Measurements from ENCODE around the gene GPX4.
A peak's percentile ranks its signal among the peaks of the same experiment; 100 is the strongest.

GPX4 gene

GRCh38 chr19:1070931-1071791 lies 32.6 kb upstream of the GPX4 start:
- H3K4me2 ChIP-seq (ENCODE audit: low read length): peak overlapping the region; percentile 44
- H3K9ac ChIP-seq (ENCODE audit: low read depth, low read length): no peak overlapping the region
- peaks cover 9% of the 10 kb centered on the region for H3K4me1 ChIP-seq (ENCODE audit: control insufficient read depth, insufficient read depth, low read length)
- H3K27me3 ChIP-seq (ENCODE audit: control insufficient read depth, insufficient read depth, low read length): peaks cover 52% of the 10 kb centered on the region
- H3K9me3 ChIP-seq (replicated peaks; ENCODE audit: low read length): no peaks in the 10 kb centered on the region
- H3K36me3 ChIP-seq (ENCODE audit: insufficient read depth, low read length): no peaks in the 10 kb centered on the region
- H3K4me3 ChIP-seq (ENCODE audit: low read length): no peak overlapping the region

- H3K9ac ChIP-seq (ENCODE audit: low read depth, low read length): no peak overlapping the region
- H3K4me2 ChIP-seq (ENCODE audit: low read length): no peak overlapping the region
- peaks cover 41% of the 10 kb centered on the region for H3K27me3 ChIP-seq (ENCODE audit: control insufficient read depth, insufficient read depth, low read length)
- H3K4me3 ChIP-seq (ENCODE audit: low read length): no peak overlapping the region
- H3K4me1 ChIP-seq (ENCODE audit: control insufficient read depth, insufficient read depth, low read length): peaks cover 4% of the 10 kb centered on the region
- H3K36me3 ChIP-seq (ENCODE audit: insufficient read depth, low read length): no peaks in the 10 kb centered on the region
- H3K9me3 ChIP-seq (replicated peaks; ENCODE audit: low read length): no peaks in the 10 kb centered on the region
These were observed 31.3 kb upstream of the GPX4 start for GRCh38 chr19:1072371-1073015.

DNA sequence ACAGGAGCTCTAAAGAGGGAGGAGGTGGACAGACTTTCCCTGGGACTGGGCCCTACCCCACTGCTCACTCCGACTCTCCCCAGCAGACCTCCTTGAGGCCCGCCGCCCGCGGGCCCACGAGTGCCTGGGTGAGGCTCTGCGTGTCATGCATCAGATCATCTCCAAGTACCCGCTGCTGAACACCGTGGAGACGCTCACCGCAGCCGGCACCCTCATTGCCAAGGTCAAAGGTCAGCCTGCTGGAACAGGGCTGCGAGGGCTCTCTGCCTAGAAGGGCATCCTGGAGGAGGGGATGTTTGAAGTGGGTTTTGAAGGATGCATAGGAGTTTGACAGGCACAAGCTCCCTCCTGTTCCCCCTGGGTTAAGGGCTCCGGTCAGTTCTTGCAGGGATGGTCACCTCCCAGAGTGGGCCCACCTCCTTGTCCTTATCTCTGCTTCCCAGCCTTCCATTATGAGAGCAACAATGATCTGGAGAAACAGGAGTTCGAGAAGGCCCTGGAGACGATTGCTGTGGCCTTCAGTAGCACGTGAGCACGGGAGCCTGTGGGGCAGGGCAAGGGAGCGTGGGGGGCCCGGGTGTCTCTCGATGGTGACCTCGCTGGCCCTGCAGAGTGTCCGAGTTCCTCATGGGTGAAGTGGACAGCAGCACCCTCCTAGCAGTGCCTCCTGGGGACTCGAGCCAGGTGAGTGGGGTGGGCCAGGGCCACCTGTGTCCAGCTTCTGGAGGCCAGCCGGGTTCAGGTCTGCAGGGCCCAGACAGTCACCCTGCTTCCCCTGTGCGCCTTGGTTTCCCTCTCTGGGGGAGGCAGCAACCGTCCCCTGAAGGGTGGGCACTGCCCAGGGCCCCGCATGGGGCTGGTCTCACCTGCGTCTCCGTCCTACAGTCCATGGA lies 30.5 kb upstream of the GPX4 start:
- Histone ChIP-seq H3K9me3 (replicated peaks; ENCODE audit: low read length) (no peaks in the 10 kb centered on the region), H3K4me2 (ENCODE audit: low read length) (no peak overlapping the region), H3K27me3 (ENCODE audit: control insufficient read depth, insufficient read depth, low read length) (peaks cover 37% of the 10 kb centered on the region), H3K4me1 (ENCODE audit: control insufficient read depth, insufficient read depth, low read length) (peaks cover 4% of the 10 kb centered on the region), H3K36me3 (ENCODE audit: insufficient read depth, low read length) (no peaks in the 10 kb centered on the region), H3K4me3 (ENCODE audit: low read length) (no peak overlapping the region), H3K9ac (ENCODE audit: low read depth, low read length) (no peak overlapping the region)

- Histone ChIP-seq H3K4me3 (ENCODE audit: low read length) (no peak overlapping the region), H3K9ac (ENCODE audit: low read depth, low read length) (no peak overlapping the region), H3K4me1 (ENCODE audit: control insufficient read depth, insufficient read depth, low read length) (peaks cover 4% of the 10 kb centered on the region), H3K9me3 (replicated peaks; ENCODE audit: low read length) (no peaks in the 10 kb centered on the region), H3K4me2 (ENCODE audit: low read length) (no peak overlapping the region), H3K27me3 (ENCODE audit: control insufficient read depth, insufficient read depth, low read length) (peaks cover 30% of the 10 kb centered on the region), H3K36me3 (ENCODE audit: insufficient read depth, low read length) (no peaks in the 10 kb centered on the region)
These were observed 29.8 kb upstream of the GPX4 start for GRCh38 chr19:1073956-1074517.

DNA sequence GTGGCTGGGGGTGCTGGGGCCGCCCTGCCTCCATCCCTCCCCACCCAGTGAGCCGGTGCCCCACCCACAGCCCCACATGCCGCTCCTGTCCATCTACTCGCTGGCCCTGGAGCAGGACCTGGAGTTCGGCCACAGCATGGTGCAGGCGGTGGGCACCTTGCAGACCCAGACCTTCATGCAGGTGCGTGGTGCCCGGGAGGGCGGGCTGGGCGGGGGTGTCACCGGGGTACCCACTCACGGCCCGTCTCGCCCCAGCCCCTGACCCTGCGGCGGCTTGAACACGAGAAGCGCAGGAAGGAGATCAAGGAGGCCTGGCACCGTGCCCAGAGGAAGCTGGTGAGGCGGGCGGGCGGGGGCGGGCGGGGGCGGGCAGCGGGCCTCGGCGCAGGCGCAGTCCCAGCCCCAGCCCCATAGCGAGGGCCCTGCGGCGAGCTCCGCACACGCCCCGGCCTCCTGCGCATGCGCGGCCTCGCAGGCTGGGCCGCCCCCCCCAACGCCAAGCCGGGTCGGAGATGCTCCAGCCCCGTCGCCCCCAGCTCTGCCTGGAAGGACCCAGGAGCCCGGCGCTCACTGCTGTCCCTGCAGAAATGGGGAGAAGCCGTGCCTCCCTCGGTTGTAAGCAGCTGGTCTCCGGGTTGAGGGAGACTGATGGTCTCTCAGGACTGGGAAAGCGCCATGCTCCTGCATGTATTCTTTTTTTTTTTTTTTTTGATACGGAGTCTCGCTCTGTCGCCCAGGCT lies 29.1 kb upstream of the GPX4 start:
- Histone ChIP-seq H3K4me2 (ENCODE audit: low read length) (no peak overlapping the region), H3K4me1 (ENCODE audit: control insufficient read depth, insufficient read depth, low read length) (peaks cover 4% of the 10 kb centered on the region), H3K4me3 (ENCODE audit: low read length) (no peak overlapping the region), H3K9me3 (replicated peaks; ENCODE audit: low read length) (no peaks in the 10 kb centered on the region), H3K9ac (ENCODE audit: low read depth, low read length) (no peak overlapping the region), H3K27me3 (ENCODE audit: control insufficient read depth, insufficient read depth, low read length) (peaks cover 24% of the 10 kb centered on the region), H3K36me3 (ENCODE audit: insufficient read depth, low read length) (no peaks in the 10 kb centered on the region)

DNA sequence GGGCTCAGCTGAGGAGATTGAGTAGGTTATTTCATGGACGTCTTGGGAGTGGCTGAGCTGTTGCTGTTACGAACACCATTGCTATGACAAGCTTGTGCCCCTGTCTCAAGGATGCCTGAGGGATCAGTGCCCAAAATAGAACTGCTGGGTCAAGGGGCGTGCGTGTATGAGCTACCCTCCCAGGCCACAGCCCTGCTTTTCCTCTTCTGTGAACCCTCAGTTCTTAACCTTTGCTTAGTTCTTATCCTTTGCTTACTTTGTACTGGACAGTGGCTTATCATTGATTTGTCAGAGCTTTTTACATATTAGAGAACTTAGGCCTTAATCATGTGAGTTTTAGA lies 27.8 kb upstream of the GPX4 start:
- no peak overlapping the region for H3K4me2 ChIP-seq (ENCODE audit: low read length)
- no peaks in the 10 kb centered on the region for H3K36me3 ChIP-seq (ENCODE audit: insufficient read depth, low read length)
- peaks cover 17% of the 10 kb centered on the region for H3K27me3 ChIP-seq (ENCODE audit: control insufficient read depth, insufficient read depth, low read length)
- peaks cover 4% of the 10 kb centered on the region for H3K4me1 ChIP-seq (ENCODE audit: control insufficient read depth, insufficient read depth, low read length)
- H3K4me3 ChIP-seq (ENCODE audit: low read length): no peak overlapping the region
- no peaks in the 10 kb centered on the region for H3K9me3 ChIP-seq (replicated peaks; ENCODE audit: low read length)
- H3K9ac ChIP-seq (ENCODE audit: low read depth, low read length): no peak overlapping the region

DNA sequence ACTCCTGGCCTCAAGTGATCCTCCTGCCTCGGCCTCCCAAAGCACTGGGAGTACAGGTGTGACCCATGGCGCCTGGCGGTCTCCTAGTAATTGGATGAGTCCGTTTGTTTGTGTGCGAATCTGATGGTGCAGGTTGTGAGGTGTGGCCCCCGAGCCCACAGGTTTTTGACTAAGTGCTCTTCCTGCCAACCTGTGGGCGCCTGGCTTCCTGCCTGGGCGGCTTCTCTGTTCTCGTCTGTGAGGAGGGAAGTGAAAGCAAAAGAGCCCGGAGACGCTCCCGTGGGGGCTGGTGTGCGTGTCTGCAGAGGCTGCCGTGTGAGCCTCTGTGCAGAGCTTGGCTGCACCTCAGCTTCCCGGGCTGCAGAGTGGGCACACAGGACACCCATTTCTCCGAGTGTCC lies 26.8 kb upstream of the GPX4 start:
- Histone ChIP-seq H3K9me3 (replicated peaks; ENCODE audit: low read length) (no peaks in the 10 kb centered on the region), H3K36me3 (ENCODE audit: insufficient read depth, low read length) (no peaks in the 10 kb centered on the region), H3K4me3 (ENCODE audit: low read length) (no peak overlapping the region), H3K4me2 (ENCODE audit: low read length) (no peak overlapping the region), H3K9ac (ENCODE audit: low read depth, low read length) (no peak overlapping the region), H3K4me1 (ENCODE audit: control insufficient read depth, insufficient read depth, low read length) (peaks cover 4% of the 10 kb centered on the region), H3K27me3 (ENCODE audit: control insufficient read depth, insufficient read depth, low read length) (peaks cover 10% of the 10 kb centered on the region)

DNA sequence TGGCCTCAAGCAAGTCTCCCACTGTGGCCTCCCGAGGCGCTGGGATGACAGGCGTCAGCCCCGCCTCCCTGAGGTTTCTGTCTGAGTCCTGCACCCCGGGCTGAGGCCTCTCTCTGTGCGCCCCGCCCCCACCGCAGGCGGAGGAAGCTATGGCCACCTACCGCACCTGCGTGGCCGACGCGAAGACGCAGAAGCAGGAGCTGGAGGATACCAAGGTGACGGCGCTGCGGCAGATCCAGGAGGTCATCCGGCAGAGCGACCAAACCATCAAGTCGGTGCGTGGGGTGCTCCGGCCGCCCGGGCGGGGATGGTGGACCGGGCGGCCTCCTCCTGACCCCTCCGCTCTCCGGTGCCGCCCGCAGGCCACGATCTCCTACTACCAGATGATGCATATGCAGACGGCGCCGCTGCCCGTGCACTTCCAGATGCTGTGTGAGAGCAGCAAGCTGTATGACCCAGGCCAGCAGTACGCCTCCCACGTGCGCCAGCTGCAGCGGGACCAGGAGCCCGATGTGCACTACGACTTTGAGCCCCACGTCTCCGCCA lies 24.2 kb upstream of the GPX4 start:
- no peaks in the 10 kb centered on the region for H3K9me3 ChIP-seq (replicated peaks; ENCODE audit: low read length)
- H3K27me3 ChIP-seq (ENCODE audit: control insufficient read depth, insufficient read depth, low read length): peaks cover 6% of the 10 kb centered on the region
- H3K4me3 ChIP-seq (ENCODE audit: low read length): no peak overlapping the region
- peaks cover 9% of the 10 kb centered on the region for H3K4me1 ChIP-seq (ENCODE audit: control insufficient read depth, insufficient read depth, low read length)
- H3K4me2 ChIP-seq (ENCODE audit: low read length): no peak overlapping the region
- H3K36me3 ChIP-seq (ENCODE audit: insufficient read depth, low read length): no peaks in the 10 kb centered on the region
- no peak overlapping the region for H3K9ac ChIP-seq (ENCODE audit: low read depth, low read length)

- H3K4me1 ChIP-seq (ENCODE audit: control insufficient read depth, insufficient read depth, low read length): peaks cover 9% of the 10 kb centered on the region
- no peak overlapping the region for H3K4me3 ChIP-seq (ENCODE audit: low read length)
- no peak overlapping the region for H3K9ac ChIP-seq (ENCODE audit: low read depth, low read length)
- H3K27me3 ChIP-seq (ENCODE audit: control insufficient read depth, insufficient read depth, low read length): peaks cover 11% of the 10 kb centered on the region
- no peak overlapping the region for H3K4me2 ChIP-seq (ENCODE audit: low read length)
- H3K36me3 ChIP-seq (ENCODE audit: insufficient read depth, low read length): no peaks in the 10 kb centered on the region
- H3K9me3 ChIP-seq (replicated peaks; ENCODE audit: low read length): no peaks in the 10 kb centered on the region
These were observed 23.2 kb upstream of the GPX4 start for GRCh38 chr19:1080360-1081161.

All from skeletal muscle satellite cell (primary cell).